SW480 (cell line): ENCODE data around the gene LSP1.
"Not testable (repeated sequence)": the region's sequence is repeated elsewhere in the genome, so short reads cannot be mapped to it uniquely, and the experiment has no call there.

Experiments
- DNase-seq: peaks from one replicate; pipeline ENCODE4 v3.0.0-alpha.2; 2016; ENCODE audit warnings: low spot score

LSP1 gene

GRCh38 chr11:1877211-1878136, 24.6 kb downstream of the LSP1 start:
- no peak for DNase-seq

GRCh38 chr11:1878137-1879031, 25.5 kb downstream of the LSP1 start:
- no peak for DNase-seq

- no peak for DNase-seq
These were observed 26.6 kb downstream of the LSP1 start for GRCh38 chr11:1879342-1879940.

DNA sequence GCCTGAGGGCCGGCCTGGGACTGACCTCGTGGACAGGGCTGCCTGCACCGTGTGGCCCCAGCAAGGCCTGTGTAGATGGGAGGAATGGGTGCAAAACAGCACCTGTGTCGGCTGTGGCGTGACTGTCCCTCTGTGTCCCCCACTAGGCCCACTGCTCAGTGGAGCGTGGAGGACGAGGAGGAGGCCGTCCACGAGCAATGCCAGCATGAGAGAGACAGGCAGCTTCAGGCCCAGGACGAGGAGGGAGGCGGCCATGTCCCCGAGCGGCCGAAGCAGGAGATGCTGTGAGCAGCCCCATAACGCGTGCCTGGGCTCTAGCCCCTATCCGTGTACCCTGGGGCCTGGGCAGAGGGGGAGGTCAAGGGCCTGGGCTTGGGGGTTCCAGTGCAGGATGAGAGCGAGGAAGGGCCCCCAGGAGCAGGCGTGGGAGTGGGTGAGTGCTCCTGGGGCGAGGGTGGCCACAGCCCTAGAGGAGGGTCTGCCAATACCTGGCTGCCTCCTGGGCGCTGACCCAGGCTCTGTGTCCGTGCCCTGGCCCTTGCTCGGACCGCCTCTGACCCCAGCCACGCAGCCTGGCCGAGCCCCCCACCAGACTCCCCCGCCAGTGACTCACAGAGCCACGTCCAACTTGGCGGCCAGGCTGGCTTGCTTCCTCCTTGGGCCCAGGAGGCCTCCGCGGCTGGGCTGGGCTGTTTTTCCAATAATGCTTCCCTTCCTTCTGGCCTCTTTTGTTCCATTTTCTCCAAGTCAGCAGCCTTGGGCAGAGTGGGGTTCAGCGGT, 27.2 kb downstream of the LSP1 start:
- DNase-seq = no peak

DNA sequence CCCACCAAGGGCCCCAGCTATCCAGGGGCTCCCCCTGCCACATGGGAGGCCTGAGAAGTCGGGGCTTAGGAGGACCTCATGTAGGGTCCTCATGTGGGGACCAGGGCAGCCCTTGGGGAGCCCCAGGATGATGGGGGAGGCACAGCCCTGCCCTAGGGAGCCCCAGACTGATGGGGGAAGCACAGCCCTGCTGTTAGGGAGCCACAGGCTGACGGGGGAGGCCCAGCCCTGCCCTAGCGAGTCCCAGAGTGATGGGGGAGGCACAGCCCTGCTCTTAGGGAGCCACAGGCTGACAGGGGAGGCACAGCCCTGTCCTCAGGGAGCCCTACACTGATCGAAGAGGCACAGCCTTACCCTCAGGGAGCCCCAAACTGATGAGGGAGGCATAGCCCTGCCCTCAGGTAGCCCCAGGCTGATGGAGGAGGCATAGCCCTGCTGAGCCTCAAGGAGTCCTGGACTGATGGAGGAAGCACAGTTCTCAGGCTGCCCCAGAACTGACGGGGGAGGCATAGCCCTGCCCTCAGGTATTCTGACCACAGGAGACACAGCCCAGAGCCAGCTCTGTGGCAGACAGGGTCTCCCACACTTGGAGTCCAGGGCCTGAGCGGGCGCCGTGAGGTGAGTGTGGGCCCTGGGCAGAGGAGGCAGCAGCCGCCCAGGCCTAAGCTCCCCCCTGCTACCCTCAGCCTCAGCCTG, 28.0 kb downstream of the LSP1 start:
- DNase-seq = no peak

- no peak for DNase-seq
These were observed 28.8 kb downstream of the LSP1 start for GRCh38 chr11:1881442-1882264.

DNA sequence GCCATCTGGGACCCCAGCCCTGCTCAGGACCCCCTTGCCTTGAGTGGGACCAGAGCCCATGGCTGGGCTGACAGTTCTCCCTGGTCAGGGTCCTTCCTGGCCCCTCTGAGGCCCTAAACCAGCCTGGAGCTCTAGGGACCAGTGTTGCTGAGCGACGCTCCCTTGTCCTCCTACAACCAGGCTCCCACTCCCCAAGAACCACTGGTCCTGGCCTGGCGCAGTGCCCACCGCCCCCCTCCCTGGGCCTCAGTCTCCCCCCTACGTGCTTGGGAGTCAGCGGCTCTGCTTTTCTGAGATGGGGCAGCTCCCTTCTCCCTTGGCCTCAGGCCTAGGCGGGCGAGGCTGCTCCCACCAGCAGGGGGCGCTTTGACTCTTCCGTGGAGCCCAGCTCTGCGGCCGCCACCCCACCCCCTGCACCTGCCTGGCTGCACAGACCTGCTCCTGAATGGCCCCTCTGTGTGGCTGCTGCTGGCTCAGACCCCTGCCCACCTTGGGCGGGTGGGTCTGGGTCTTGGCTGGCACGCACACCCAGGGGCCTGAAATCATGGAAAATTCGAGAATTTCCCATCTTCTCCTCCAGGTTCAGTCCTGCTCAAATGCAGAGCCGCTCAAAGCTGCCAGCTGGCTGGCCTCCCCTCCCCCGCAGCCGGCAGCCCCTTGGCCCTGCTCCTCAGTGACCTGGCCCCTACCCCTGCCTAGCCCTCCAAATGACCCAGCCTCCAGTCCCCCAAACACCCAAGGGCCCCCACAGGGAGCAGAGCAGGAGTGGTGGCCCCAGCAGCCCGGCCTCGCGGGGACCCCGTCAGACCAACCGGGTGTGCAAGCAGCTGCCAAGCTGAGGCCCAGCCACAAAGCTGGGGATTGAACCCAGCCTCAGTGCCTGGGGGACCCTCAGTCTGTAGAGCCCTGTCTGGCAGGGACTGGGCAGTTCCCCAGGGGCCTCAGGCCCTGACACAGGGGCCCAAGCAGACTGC, 29.7 kb downstream of the LSP1 start:
- peak; percentile 42 for DNase-seq

- DNase-seq = no peak
These were observed 30.7 kb downstream of the LSP1 start for GRCh38 chr11:1883346-1884302.

DNA sequence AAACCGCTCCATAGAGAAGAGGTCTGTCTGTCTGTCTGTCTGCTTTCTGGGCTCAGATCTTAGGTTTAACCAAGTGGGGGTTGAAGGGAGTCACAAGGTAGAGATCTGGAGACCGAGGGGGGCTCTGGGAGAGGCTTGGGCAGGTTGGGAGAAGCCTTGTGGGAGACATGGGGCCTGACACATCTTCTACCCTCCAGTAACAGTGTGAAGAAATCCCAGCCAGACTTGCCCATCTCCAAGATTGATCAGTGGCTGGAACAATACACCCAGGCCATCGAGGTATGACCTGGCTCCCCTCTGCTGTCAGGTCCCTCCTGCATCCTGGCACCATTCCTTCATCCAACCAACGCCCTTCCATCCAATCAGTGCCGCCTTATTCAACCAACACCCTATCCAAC, 31.4 kb downstream of the LSP1 start:
- DNase-seq = no peak

GRCh38 chr11:1886551-1886950, 33.7 kb downstream of the LSP1 start:
- not testable (repeated sequence) for DNase-seq

DNA sequence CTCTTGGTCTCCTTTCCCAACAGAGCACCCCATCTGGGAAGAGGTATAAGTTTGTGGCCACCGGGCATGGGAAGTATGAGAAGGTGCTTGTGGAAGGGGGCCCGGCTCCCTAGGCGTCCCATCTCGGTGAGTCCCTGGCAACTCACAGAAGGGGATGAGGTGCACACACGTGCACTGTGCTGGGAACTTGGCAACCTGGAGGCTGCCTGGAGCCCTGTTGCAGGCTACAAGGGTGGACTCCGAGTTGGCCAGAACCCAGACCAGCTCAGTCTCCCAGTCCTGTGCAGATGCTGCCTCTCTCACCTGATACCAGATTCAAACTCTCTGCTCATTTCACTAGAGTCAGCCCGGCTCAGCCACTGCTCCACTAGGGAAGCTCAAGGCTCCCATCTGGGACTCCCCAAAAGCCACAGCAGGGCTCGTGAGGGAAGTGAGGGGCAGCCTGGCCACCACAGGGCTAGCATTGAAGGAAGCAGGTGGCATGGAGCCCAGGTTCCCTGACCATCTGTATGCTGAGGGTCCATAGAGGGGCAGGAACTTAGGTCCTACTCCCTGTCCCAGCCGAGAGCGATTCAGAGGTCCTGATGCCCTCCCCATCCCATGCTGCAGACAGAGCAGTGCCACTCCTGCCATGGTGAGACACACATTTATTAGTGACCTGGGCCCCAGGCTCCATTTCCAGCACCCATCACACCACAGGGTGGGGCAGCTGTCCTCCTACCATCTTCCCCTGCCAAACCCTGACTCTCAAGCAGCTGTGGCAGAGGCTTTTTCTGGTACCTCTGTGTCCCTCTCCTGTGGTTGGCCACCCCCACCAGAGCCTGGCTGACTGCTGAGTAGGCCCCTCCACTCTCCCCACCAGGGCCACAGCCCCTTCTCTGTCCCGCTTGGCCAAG, 34.8 kb downstream of the LSP1 start:
- no peak for DNase-seq

DNA sequence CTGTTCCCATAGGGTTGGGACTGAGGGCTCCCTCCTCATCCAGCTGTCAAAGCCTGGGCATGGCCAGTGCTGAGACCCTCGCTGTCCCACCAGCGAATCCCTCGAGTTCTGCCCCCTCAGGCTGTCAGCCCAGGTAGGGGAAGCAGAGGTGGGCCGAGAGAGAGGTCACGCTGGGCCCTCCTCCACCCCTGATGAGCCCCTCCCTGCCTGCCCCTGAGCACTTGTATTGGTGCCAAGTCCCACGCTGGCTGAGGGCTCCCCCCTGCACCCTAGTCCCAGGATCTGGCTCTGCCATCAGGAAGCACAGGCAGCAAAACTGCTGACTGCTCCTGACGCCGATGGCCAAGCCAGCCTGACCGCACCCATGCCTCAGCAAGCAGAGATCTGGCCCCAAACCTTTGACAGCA, 35.5 kb downstream of the LSP1 start:
- no peak for DNase-seq

- DNase-seq = no peak
These were observed 35.9 kb downstream of the LSP1 start for GRCh38 chr11:1888811-1889210.

- no peak for DNase-seq
These were observed 36.5 kb downstream of the LSP1 start for GRCh38 chr11:1889224-1889930.

- DNase-seq = no peak
These were observed 37.3 kb downstream of the LSP1 start for GRCh38 chr11:1889941-1890855.
